Measurements from ENCODE around the gene RPS6KL1. TPM values are rescaled to one million over a fixed set of nuclear protein-coding genes. Genes with fewer than 3 reads are reported as not detected.

RPS6KL1 gene
- total and polyA plus RNA-seq, 12 donors, result 10.3 to 27.1 (median 21.9) TPM

DNA sequence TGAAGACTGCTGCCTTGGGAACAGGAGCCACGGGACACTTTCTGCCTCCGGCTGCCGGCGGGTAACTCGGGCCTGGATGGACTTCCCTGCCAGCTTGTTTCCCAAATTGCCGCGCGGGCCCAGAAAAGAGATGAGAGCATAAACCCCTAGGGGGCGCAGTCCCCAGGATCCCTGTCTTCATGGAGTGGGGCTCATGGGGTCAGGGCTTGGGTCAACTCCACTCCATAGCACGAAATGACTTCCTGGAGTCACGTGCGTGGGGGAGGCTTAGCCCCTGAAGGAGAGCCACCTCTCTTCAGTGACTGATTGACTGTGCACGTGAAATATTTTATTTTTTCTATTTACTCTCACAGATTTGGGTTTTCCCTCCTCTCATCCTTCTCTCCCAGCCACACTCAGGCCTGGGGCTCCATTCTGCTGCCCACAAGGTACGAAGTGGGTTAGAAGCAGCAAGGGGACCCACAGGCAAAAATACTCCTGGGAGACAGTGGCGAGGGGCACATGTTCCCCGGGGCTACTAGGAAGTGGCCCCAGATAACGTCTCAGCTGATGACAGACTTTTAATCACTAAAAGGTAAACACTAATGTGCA is 22.3 kb upstream of the RPS6KL1 start:
- no peaks in the 10 kb centered on the region for H3K9me3 ChIP-seq
- peaks cover 0 to 60% (median 4%) of the 10 kb centered on the region in 9 donors for H3K36me3 ChIP-seq
- peaks cover 17 to 72% (median 44%) of the 10 kb centered on the region in 9 donors for H3K4me1 ChIP-seq
- peak in 7 of 9 donors; percentile 34 to 59 (median 42) for TF ChIP-seq CTCF (IDR thresholded peaks at IDR 0.05)
- DNase-seq (no peak), ATAC-seq (no peak)
- 74 to 78% methylated on average over 17 of the region's 17 CpGs for WGBS, 2 donors
- intact Hi-C loops (cut with DNase I), result loop anchor here in 9 of 10 donors (5.0 to 10.0 kb wide), 5 partner anchors 57 to 142 kb away; partner anchors contain the start of genes EIF2B2 (in 6 of the 9) and ZC2HC1C (in 1 of the 9)
- H3K27ac ChIP-seq, result peak overlapping the region in 4 of 10 donors; percentile 4 to 63 (median 24)
- H3K4me3 ChIP-seq, result no peak overlapping the region
- H3K27me3 ChIP-seq, result no peaks in the 10 kb centered on the region

- peak overlapping the region in 1 of 10 donors; percentile 34 for H3K4me3 ChIP-seq
- no peaks in the 10 kb centered on the region for H3K27me3 ChIP-seq
- H3K4me1 ChIP-seq, result peaks cover 28 to 73% (median 62%) of the 10 kb centered on the region in 9 donors
- intact Hi-C loops (cut with DNase I), result loop anchor here in 5 of 10 donors (5.0 to 10.0 kb wide), 3 partner anchors 60 to 142 kb away; partner anchors contain the start of genes EIF2B2 (in 1 of the 5) and ZC2HC1C (in 1 of the 5)
- H3K27ac ChIP-seq, result peak overlapping the region; percentile 52 to 95 (median 86)
- peaks cover 0 to 39% (median 1%) of the 10 kb centered on the region in 9 donors for H3K36me3 ChIP-seq
- WGBS, 2 donors, result 92% methylated on average over 11 of the region's 11 CpGs
- no peak for TF ChIP-seq CTCF (IDR thresholded peaks at IDR 0.05)
- no peak for DNase-seq
- no peaks in the 10 kb centered on the region for H3K9me3 ChIP-seq
- ATAC-seq, result no peak
Observed at GRCh38 chr14:74942608-74943007, 19.5 kb upstream of the RPS6KL1 start.

DNA sequence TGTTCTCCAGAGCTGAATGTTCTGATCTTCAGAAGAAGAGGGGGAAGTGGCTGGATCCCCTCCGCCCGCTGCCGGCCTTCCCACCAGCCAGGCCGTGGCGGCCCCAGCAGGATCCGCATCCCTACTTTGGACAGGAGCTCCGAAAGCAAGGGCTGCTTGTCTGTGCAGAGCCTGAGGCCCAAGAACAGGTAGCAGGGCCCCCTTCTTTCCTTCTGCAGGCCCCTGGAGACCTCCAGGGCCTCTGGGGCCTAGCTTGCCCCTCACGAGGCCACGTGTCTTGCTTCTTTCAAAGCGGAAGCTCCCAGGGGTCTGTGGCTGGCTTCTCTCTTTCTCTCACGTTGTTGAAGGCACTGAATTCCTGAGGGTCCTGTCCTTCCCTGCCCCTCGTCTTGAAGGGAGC is 19.1 kb upstream of the RPS6KL1 start:
- WGBS, 2 donors, result 70 to 74% methylated on average over 12 of the region's 12 CpGs
- no peak for DNase-seq
- peaks cover 28 to 70% (median 60%) of the 10 kb centered on the region in 9 donors for H3K4me1 ChIP-seq

More for the DNA sequence above, 19.1 kb upstream of the RPS6KL1 start:
- intact Hi-C loops (cut with DNase I), result loop anchor here in 5 of 10 donors (5.0 to 10.0 kb wide), 3 partner anchors 60 to 143 kb away; partner anchors contain the start of genes EIF2B2 (in 1 of the 5) and ZC2HC1C (in 1 of the 5)
- TF ChIP-seq CTCF (IDR thresholded peaks at IDR 0.05), result no peak
- ATAC-seq, result no peak
- Histone ChIP-seq H3K36me3 (peaks cover 0 to 37% (median 0%) of the 10 kb centered on the region in 9 donors), H3K4me3 (peak overlapping the region in 1 of 10 donors; percentile 34), H3K27ac (peak overlapping the region; percentile 52 to 95 (median 86)), H3K27me3 (no peaks in the 10 kb centered on the region), H3K9me3 (no peaks in the 10 kb centered on the region)
